IPS-NIHi7 (cell line): ENCODE measurements around the gene BPTF.
"Not testable (repeated sequence)": the region's sequence is repeated elsewhere in the genome, so short reads cannot be mapped to it uniquely, and the experiment has no call there.

Experiments used
- DNase-seq: peaks from one replicate; pipeline ENCODE4 v3.0.0; 2012; ENCODE audit warnings: mixed read lengths; ENCODE audit errors: extremely low spot score

BPTF gene

GRCh38 chr17:68013385-68013784, 188.1 kb downstream of the BPTF start:
- DNase-seq = no peak

DNA sequence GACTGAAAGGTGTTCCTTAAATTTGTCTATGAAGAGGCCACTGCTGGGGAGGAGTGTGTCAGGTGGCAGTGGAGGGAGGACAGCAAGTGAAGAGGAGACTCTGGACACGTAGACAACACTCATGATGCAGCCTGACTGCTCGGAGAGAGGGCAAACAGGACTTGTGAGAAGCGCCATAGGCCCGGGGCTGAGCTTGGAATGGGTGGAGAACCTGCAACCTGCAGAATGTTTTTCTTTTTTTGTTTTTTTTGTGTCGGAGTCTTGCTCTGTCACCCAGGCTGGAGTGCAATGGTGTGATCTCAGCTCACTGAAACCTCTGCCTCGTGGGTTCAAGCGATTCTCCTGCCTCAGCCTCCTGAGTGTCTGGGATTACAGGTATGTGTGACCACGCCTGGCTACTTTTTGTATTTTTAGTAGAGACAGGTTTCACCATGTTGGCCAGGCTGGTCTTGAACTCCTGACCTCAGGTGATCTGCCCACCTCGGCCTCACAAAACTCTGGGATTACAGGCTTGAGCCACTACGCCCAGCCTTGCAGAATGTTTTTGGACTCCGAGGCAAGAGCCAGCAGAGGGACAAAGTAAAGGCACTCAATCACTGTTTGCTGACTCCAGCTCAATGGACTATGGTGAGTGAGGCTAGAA, 189.9 kb downstream of the BPTF start:
- DNase-seq = no peak

- no peak for DNase-seq
Observed at GRCh38 chr17:68016838-68017237, 191.5 kb downstream of the BPTF start.

GRCh38 chr17:68018493-68018892, 193.2 kb downstream of the BPTF start:
- not testable (repeated sequence) for DNase-seq

- DNase-seq = no peak
Observed at GRCh38 chr17:68019336-68019674, 194.0 kb downstream of the BPTF start.

GRCh38 chr17:68019675-68020408, 194.5 kb downstream of the BPTF start:
- peak; percentile 95 for DNase-seq

DNA sequence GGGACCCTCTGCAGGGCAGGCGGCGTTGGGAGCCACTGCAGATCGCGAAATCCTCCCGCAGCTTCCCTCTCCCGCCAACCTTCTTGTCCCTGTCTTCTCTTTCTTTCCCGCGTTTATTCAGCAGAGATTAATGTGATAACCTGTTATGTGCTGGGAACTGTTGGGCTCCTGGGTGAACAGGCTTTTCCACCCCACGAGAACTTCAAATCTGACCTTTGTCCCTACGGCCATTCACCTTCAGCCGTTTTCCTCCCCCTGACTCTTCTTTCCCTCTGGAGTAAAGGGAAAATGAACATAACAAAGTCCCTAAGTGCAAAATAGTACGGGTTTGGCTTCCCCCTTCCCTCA, 195.1 kb downstream of the BPTF start:
- DNase-seq = peak; percentile 54

DNA sequence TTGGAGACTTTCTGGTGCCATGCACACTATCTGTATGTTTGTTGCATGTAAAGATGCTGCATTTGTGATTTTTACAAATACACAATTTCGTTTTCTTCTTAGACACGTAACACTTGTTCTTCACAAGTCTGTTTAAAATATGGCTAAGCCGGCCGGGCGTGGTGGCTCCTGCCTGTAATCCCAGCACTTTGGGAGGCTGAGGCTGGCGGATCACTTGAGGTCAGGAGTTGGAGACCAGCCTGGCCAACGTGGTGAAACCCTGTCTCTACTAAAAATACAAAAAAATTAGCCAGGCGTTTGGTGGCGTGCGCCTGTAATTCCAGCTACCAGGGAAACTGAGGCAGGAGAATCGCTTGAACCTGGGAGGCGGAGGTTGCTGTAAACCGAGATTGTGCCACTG, 195.5 kb downstream of the BPTF start:
- not testable (repeated sequence) for DNase-seq

DNA sequence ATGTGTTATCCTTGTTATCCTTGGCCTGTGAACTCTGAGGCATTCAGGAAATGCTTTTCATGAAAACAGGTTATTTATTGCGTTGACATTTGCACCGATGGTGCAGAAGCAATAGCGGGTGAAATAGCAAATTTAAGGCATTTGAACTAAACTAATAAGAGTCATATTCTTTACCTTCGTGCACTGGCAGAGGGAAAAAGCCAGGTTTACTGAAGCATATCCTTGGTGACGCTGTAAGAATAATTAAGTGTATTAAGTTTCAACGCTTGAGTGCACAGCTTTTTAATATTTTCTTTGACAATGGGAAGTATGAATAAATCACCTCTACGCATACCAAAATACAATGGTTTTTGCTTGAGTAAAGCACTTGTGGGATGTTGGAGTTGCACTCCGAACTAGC, 196.7 kb downstream of the BPTF start:
- no peak for DNase-seq

DNA sequence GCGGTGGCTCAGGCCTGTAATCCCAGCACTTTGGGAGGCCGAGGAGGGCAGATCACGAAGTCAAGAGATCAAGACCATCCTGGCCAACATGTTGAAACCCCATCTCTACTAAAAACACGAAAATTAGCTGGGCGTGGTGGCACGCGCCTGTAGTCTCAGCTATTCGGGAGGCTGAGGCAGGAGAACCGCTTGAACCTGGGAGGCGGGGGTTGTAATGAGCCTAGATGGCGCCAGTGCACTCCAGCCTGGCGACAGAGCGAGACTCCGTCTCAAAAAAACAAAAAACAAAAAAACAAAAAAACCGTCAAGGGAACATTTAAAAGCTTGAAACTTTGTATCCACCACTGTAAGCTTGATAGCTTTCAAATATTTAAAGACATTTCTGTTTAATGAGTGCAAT, 197.2 kb downstream of the BPTF start:
- not testable (repeated sequence) for DNase-seq

DNA sequence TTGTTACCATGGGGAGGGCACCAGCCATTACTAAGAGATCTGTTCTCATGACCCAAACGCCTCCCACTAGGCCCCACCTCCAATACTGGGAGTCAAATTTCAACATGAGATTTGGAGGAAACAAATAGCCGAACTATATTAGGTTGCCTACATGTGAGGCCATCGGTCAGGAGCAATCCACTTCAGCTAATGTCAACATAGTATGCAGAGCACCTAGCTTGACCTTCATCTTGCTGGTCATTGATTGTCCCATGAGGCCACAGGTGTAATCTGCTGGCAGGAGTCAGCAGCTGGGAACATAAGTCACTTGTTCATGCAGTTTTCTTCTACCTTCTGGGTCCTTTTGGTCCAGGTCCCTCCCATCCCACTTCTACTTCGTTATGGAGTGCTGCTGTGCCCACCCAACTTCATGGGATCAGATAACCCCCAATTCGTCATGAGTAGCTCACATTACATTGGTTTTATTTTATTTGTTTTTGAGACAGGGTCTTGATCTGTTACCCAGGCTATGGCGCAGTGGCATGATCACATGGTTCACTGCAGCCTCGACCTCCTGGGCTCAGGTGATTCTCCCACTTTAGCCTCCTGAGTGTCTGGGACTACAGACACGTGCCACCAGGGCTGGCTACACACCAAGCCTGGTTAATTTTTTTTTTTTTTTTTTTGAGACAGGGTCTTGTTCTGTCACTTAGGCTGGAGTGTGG, 204.4 kb downstream of the BPTF start:
- DNase-seq = no peak
